Measurements from ENCODE around the gene FBXL19. TPM values are rescaled to one million over a fixed set of nuclear protein-coding genes. Genes with fewer than 3 reads are reported as not detected.

Gene FBXL19
- total and polyA plus RNA-seq, 2 of the 8 experiments (the other 6 are each of a cell fraction or from before 2014, with no cell fraction given), result 47.2 to 72.2 TPM

DNA sequence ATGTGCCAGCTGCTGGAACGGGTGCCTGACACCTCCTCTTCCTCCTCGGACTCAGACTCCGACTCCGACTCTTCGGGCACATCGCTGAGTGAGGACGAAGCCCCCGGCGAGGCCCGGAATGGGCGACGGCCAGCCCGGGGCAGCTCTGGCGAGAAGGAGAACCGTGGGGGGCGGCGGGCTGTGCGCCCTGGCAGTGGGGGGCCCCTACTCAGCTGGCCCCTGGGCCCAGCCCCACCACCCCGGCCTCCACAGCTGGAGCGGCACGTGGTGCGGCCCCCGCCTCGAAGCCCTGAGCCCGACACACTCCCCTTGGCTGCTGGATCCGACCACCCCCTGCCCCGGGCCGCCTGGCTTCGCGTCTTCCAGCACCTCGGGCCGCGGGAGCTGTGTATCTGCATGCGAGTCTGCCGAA is 6.8 kb downstream of the FBXL19 start:
- Histone ChIP-seq H3K9me3 (ENCODE audit: insufficient read depth in 2 of 2, low read depth in 1 of 2, low read length in 1 of 2) (no peaks in the 10 kb centered on the region), H3K9ac (replicated peaks in 1 of 4; ENCODE audit: extremely low read depth in 1 of 4, low read depth in 3 of 4, low read length in 3 of 4) (no peak overlapping the region), H3K27me3 (replicated peaks in 1 of 4; ENCODE audit: control insufficient read depth in 3 of 4, extremely low read depth in 1 of 4, insufficient read depth in 3 of 4, low read length in 3 of 4) (no peaks in the 10 kb centered on the region), H3K36me3 (ENCODE audit: control insufficient read depth in 2 of 4, insufficient read depth in 4 of 4, low read length in 3 of 4) (peaks cover 8 to 47% (median 26%) of the 10 kb centered on the region in 4 experiments; a peak in 7 of 8 replicates), H4K91ac (replicated peaks; ENCODE audit: insufficient read length, low read length) (no peak overlapping the region), H3K18ac (ENCODE audit: extremely low read depth, low read length) (no peak overlapping the region), H3K23ac (ENCODE audit: insufficient read length) (no peak overlapping the region), H2BK5ac (ENCODE audit: low read depth, low read length) (no peak overlapping the region), H3K23me2 (ENCODE audit: low read depth, low read length) (no peaks in the 10 kb centered on the region), H3K79me2 (ENCODE audit: control insufficient read depth in 1 of 2, insufficient read depth in 2 of 2, low read length in 2 of 2) (peaks cover 0 to 3% of the 10 kb centered on the region in 2 experiments; a peak in 2 of 4 replicates), H4K20me1 (replicated peaks in 1 of 2; ENCODE audit: control insufficient read depth in 1 of 2, insufficient read depth in 2 of 2, low read length in 2 of 2) (peaks cover 5 to 7% of the 10 kb centered on the region in 2 experiments), H4K5ac (ENCODE audit: insufficient read length, low read depth, low read length) (no peak overlapping the region), H3K4ac (replicated peaks; ENCODE audit: insufficient read length, low read depth, low read length) (no peak overlapping the region), H3K27ac (ENCODE audit: low read depth, low read length) (no peak overlapping the region), H2AK5ac (ENCODE audit: low read depth, low read length) (no peak overlapping the region), H2BK12ac (ENCODE audit: low read depth, low read length) (no peak overlapping the region), H3K79me1 (ENCODE audit: low read depth, low read length) (peaks cover 3% of the 10 kb centered on the region; the same call in 1 of the 2 replicates), H3K4me3 (ENCODE audit: extremely low read depth in 1 of 4, insufficient read depth in 2 of 4, low read depth in 3 of 4, low read length in 4 of 4) (no peak overlapping the region), H2BK20ac (ENCODE audit: low read length) (no peak overlapping the region), H2BK120ac (replicated peaks; ENCODE audit: low read depth, low read length) (no peak overlapping the region), H3K56ac (replicated peaks; ENCODE audit: insufficient read length, low read depth, low read length) (no peak overlapping the region), H2BK15ac (ENCODE audit: low read length) (no peak overlapping the region), H2AFZ (ENCODE audit: low read length) (no peak overlapping the region), H3K4me2 (ENCODE audit: insufficient read depth in 1 of 2, low read depth in 2 of 2, low read length in 2 of 2) (no peak overlapping the region), H3K14ac (ENCODE audit: insufficient read length) (no peak overlapping the region), H3K4me1 (replicated peaks in 1 of 4; ENCODE audit: control insufficient read depth in 3 of 4, insufficient read depth in 4 of 4, low read length in 3 of 4) (peaks cover 0 to 8% (median 1%) of the 10 kb centered on the region in 4 experiments; a peak in 3 of 7 replicates), H4K8ac (ENCODE audit: extremely low read depth, insufficient read depth, low read length) (peak overlapping the region; percentile 59; the same call in 1 of the 2 replicates)
- ChIA-PET POLR2A (ENCODE audit: partially characterized antibody) (interaction anchor here (1.2 to 8.2 kb wide), 2 partner anchors 7 to 34 kb away, joined by 3 to 105 read pairs; partner anchors contain the start of gene CTF1), CTCF (ENCODE audit: partially characterized antibody) (interaction anchor here (1.1 to 1.9 kb wide), 3 partner anchors 10 to 86 kb away, joined by 3 to 4 read pairs (median 4); no protein-coding TSS in a partner anchor)
- TF ChIP-seq POU5F1 (IDR thresholded peaks at IDR 0.05; ENCODE audit: low read depth, low read length) (no peak), BCL11A (IDR thresholded peaks at IDR 0.05; ENCODE audit: low read depth in 2 of 2, low read length in 2 of 2) (no peak), POLR2AphosphoS5 (IDR thresholded peaks at IDR 0.05; ENCODE audit: low read depth, low read length) (no peak), TCF12 (IDR thresholded peaks at IDR 0.05; ENCODE audit: low read depth, low read length) (no peak), SP1 (IDR thresholded peaks at IDR 0.05; ENCODE audit: low read depth, low read length) (no peak), SP2 (IDR thresholded peaks at IDR 0.05; ENCODE audit: low read length) (no peak)
- TF ChIP-seq, protein P1, sequence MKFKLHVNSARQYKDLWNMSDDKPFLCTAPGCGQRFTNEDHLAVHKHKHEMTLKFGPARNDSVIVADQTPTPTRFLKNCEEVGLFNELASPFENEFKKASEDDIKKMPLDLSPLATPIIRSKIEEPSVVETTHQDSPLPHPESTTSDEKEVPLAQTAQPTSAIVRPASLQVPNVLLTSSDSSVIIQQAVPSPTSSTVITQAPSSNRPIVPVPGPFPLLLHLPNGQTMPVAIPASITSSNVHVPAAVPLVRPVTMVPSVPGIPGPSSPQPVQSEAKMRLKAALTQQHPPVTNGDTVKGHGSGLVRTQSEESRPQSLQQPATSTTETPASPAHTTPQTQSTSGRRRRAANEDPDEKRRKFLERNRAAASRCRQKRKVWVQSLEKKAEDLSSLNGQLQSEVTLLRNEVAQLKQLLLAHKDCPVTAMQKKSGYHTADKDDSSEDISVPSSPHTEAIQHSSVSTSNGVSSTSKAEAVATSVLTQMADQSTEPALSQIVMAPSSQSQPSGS (IDR thresholded peaks at IDR 0.05; ENCODE audit: low read length), result no peak
- no peak for FAIRE-seq
- WGBS, 2 experiments (ENCODE audit: extremely low coverage in 1 of 2, insufficient coverage in 1 of 2, insufficient read length in 1 of 2, insufficient replicate concordance in 2 of 2, low coverage in 1 of 2, low lambda C conversion rate in 2 of 2, missing lambda C conversion rate in 1 of 2), result 89% methylated on average over 23 of the region's 35 CpGs; no CpG with 5 or more reads in 1 of the 2 experiments
- no peak for DNase-seq (ENCODE audit: low read depth in 1 of 2, low spot score in 2 of 2)
